Right lobe of liver (tissue), 4 donors: ENCODE results near the gene NALF2.

Experiments used
- POLR2A ChIP-seq: fragments of 450-650 bp; IDR thresholded peaks from one replicate; pipeline ENCODE4 v1.6.1; 2017; ENCODE audit warnings: antibody characterized with exemption, mild to moderate bottlenecking
- TF ChIP-seq, protein P1 (sequence below), 4 donors: fragments of 200-600 bp in 3 of 4; fragments of 450-650 bp in 1 of 4; IDR thresholded peaks; one replicate each; pipeline versions ENCODE4 v1.5.1 to v1.8.0; 2016 to 2022; ENCODE audit warnings: antibody characterized with exemption in 4 of 4, mild to moderate bottlenecking in 2 of 4
- donor health status: DM: no; HTN: no; CAD: no.
- donor health status: DM: no; HTN: no; CAD: no.
- donor health status: DM: no; HTN: yes; CAD: no.

DNA sequence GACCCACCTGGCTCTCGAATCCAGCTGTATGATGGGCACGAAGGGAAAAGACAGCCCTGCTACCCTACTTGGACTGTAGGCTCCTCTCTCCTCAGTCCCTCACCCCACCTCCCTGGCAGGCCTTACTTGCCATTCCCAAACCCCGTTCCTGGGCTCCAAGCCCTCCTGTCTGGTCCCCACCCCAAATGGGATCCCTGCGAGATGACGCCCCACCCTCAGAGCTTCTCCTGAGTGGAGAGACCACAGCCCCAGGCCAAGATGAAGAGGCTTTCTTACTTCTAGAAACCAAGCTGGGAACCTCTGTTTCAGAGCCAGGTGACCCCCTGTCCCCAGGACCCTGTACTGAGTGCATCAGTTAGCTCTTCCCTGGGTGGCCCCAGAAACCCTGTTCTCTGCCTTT, 4.5 kb downstream of the NALF2 start:
- TF ChIP-seq, protein P1, sequence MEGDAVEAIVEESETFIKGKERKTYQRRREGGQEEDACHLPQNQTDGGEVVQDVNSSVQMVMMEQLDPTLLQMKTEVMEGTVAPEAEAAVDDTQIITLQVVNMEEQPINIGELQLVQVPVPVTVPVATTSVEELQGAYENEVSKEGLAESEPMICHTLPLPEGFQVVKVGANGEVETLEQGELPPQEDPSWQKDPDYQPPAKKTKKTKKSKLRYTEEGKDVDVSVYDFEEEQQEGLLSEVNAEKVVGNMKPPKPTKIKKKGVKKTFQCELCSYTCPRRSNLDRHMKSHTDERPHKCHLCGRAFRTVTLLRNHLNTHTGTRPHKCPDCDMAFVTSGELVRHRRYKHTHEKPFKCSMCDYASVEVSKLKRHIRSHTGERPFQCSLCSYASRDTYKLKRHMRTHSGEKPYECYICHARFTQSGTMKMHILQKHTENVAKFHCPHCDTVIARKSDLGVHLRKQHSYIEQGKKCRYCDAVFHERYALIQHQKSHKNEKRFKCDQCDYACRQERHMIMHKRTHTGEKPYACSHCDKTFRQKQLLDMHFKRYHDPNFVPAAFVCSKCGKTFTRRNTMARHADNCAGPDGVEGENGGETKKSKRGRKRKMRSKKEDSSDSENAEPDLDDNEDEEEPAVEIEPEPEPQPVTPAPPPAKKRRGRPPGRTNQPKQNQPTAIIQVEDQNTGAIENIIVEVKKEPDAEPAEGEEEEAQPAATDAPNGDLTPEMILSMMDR (IDR thresholded peaks at IDR 0.05) = no peak
- no peak for TF ChIP-seq POLR2A
